ENCODE measurements around the gene RALB. TPM values are rescaled to one million over a fixed set of nuclear protein-coding genes. Genes with fewer than 3 reads are reported as not detected.

RALB gene
- polyA plus RNA-seq, 1 donor (not counting 4 experiments of a cell fraction or from before 2014, with no cell fraction given) = 80.8 TPM

DNA sequence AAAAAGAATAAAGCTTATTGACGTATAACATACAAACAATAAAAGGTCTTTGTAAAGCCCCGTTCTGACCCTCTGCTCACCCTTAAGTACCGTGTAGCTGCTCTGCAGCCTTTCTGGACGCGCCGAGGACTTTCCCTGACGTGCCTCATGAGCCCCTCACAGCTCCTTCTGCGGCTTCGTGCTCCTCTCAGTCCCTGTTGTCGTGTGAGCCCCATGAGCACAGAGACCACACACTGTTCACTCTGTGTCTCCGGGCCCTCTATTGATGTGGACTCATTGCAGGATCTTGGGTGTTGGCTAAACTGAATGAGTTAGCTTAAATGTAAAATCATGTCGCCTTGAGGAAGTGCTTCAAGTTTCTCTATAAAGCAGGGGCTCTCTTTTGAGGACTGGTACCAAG, 49.6 kb downstream of the RALB start:
- no peaks in the 10 kb centered on the region for H4K20me1 ChIP-seq (ENCODE audit: control insufficient read depth, extremely low read depth, insufficient read depth, low read length)
- H3K4me2 ChIP-seq (ENCODE audit: control insufficient read depth, extremely low read depth, insufficient read depth, low read depth, low read length) = no peak overlapping the region
- dilution Hi-C loops (cut with MboI; ENCODE audit: extremely low pct_ligation_motif_present, low sequenced_read_pairs) = no loop called here
- no peaks in the 10 kb centered on the region for H3K27me3 ChIP-seq (ENCODE audit: control insufficient read depth, extremely low read depth, insufficient read depth, low read length)
- H3K4me1 ChIP-seq (ENCODE audit: control insufficient read depth, extremely low read depth, insufficient read depth, low read length) = peaks cover 13% of the 10 kb centered on the region
- H3K9ac ChIP-seq (ENCODE audit: control insufficient read depth, extremely low read depth, insufficient read depth, low read length) = no peak overlapping the region
- H2AFZ ChIP-seq (ENCODE audit: control insufficient read depth, low read length) = no peak overlapping the region
- H3K9me3 ChIP-seq (ENCODE audit: control insufficient read depth, low read depth, low read length) = no peaks in the 10 kb centered on the region
- H3K27ac ChIP-seq (ENCODE audit: control insufficient read depth, insufficient read depth, low read length) = no peak overlapping the region
- H3K4me3 ChIP-seq (ENCODE audit: control insufficient read depth in 2 of 3, extremely low read depth in 1 of 3, insufficient read depth in 2 of 3, low read depth in 1 of 3, low read length in 3 of 3) = no peak overlapping the region
- DNase-seq (ENCODE audit: low read depth, low spot score) = no peak
- TF ChIP-seq, protein P1, sequence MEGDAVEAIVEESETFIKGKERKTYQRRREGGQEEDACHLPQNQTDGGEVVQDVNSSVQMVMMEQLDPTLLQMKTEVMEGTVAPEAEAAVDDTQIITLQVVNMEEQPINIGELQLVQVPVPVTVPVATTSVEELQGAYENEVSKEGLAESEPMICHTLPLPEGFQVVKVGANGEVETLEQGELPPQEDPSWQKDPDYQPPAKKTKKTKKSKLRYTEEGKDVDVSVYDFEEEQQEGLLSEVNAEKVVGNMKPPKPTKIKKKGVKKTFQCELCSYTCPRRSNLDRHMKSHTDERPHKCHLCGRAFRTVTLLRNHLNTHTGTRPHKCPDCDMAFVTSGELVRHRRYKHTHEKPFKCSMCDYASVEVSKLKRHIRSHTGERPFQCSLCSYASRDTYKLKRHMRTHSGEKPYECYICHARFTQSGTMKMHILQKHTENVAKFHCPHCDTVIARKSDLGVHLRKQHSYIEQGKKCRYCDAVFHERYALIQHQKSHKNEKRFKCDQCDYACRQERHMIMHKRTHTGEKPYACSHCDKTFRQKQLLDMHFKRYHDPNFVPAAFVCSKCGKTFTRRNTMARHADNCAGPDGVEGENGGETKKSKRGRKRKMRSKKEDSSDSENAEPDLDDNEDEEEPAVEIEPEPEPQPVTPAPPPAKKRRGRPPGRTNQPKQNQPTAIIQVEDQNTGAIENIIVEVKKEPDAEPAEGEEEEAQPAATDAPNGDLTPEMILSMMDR (optimal IDR thresholded peaks at IDR 0.05 in 1 of 3, IDR thresholded peaks at IDR 0.05 in 1 of 3, conservative IDR thresholded peaks at IDR 0.05 in 1 of 3; ENCODE audit: extremely low read depth in 1 of 3, insufficient read depth in 2 of 3, low read length in 3 of 3) = no peak
- no peak for TF ChIP-seq EZH2 (IDR thresholded peaks at IDR 0.05; ENCODE audit: low read length)
- FAIRE-seq = no peak
- peaks cover 0 to 23% of the 10 kb centered on the region in 2 experiments for H3K36me3 ChIP-seq (ENCODE audit: control insufficient read depth in 2 of 2, extremely low read depth in 1 of 2, insufficient read depth in 2 of 2, low read length in 2 of 2)
- H3K79me2 ChIP-seq (ENCODE audit: control insufficient read depth, insufficient read depth, low read length) = no peaks in the 10 kb centered on the region
- H3K9me1 ChIP-seq (ENCODE audit: control insufficient read depth, extremely low read depth, insufficient read depth, low read length) = no peaks in the 10 kb centered on the region

DNA sequence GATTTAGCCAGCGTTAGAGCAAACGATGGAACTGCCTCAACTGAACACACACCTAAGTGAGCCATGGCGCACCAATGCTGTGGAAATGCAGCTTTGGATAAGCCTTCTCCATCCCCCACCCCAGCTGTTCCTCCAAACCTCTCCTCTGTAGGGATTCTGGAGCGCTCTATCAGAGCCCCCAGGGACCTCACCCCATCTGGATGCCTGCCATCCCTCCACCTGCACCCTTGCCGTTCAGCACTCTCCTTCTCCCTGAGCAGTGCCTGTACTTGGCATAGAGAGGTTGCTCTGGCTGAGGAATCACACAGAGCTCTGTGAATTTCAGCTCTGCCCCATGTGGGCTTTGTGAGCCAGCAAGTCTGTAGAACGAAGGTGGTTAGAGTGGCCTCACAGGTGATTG, 50.5 kb downstream of the RALB start:
- Histone ChIP-seq H3K9me1 (ENCODE audit: control insufficient read depth, extremely low read depth, insufficient read depth, low read length) (no peaks in the 10 kb centered on the region), H4K20me1 (ENCODE audit: control insufficient read depth, extremely low read depth, insufficient read depth, low read length) (no peaks in the 10 kb centered on the region), H3K36me3 (ENCODE audit: control insufficient read depth in 2 of 2, extremely low read depth in 1 of 2, insufficient read depth in 2 of 2, low read length in 2 of 2) (peaks cover 0 to 18% of the 10 kb centered on the region in 2 experiments), H3K4me2 (ENCODE audit: control insufficient read depth, extremely low read depth, insufficient read depth, low read depth, low read length) (no peak overlapping the region), H3K27ac (ENCODE audit: control insufficient read depth, insufficient read depth, low read length) (no peak overlapping the region), H3K9me3 (ENCODE audit: control insufficient read depth, low read depth, low read length) (no peaks in the 10 kb centered on the region), H3K9ac (ENCODE audit: control insufficient read depth, extremely low read depth, insufficient read depth, low read length) (no peak overlapping the region), H3K27me3 (ENCODE audit: control insufficient read depth, extremely low read depth, insufficient read depth, low read length) (no peaks in the 10 kb centered on the region), H3K79me2 (ENCODE audit: control insufficient read depth, insufficient read depth, low read length) (no peaks in the 10 kb centered on the region), H3K4me3 (ENCODE audit: control insufficient read depth in 2 of 3, extremely low read depth in 1 of 3, insufficient read depth in 2 of 3, low read depth in 1 of 3, low read length in 3 of 3) (no peak overlapping the region), H3K4me1 (ENCODE audit: control insufficient read depth, extremely low read depth, insufficient read depth, low read length) (peaks cover 13% of the 10 kb centered on the region), H2AFZ (ENCODE audit: control insufficient read depth, low read length) (no peak overlapping the region)
- dilution Hi-C loops (cut with MboI; ENCODE audit: extremely low pct_ligation_motif_present, low sequenced_read_pairs) = no loop called here
- FAIRE-seq (no peak), DNase-seq (ENCODE audit: low read depth, low spot score) (no peak)
- TF ChIP-seq, protein P1 (optimal IDR thresholded peaks at IDR 0.05 in 1 of 3, IDR thresholded peaks at IDR 0.05 in 1 of 3, conservative IDR thresholded peaks at IDR 0.05 in 1 of 3; ENCODE audit: extremely low read depth in 1 of 3, insufficient read depth in 2 of 3, low read length in 3 of 3) = no peak
- no peak for TF ChIP-seq EZH2 (IDR thresholded peaks at IDR 0.05; ENCODE audit: low read length)
